HepG2 (cell line): Measurements from ENCODE around the gene SPDYE5.
"Not testable (repeated sequence)": the region's sequence is repeated elsewhere in the genome, so short reads cannot be mapped to it uniquely, and the experiment has no call there.

Source experiments
- CBX2 ChIP-seq, 2 experiments: fragments of 200-600 bp in 1 of 2; sonication (generic); formaldehyde crosslinking in 1 of 2; IDR thresholded peaks; 2 replicates each; pipeline versions ENCODE4 v1.7.0 to v1.8.1; 2018 to 2022; ENCODE audit warnings: low read depth in 2 of 2, low read length in 1 of 2, mild to moderate bottlenecking in 1 of 2, missing genetic modification reagents in 1 of 2
- HDAC6 ChIP-seq: fragments of 200-600 bp; sonication (generic); IDR thresholded peaks from 2 replicates; pipeline ENCODE4 v1.7.0; 2017; ENCODE audit warnings: mild to moderate bottlenecking, antibody characterized with exemption, low read length, low read depth
- RAD21 ChIP-seq: fragments of 450-650 bp; formaldehyde crosslinking; IDR thresholded peaks from 2 replicates; pipeline ENCODE4 v1.5.0; 2020; ENCODE audit warnings: mild to moderate bottlenecking
- RORA ChIP-seq: sonication (generic); formaldehyde crosslinking; IDR thresholded peaks from 2 replicates; pipeline ENCODE4 v1.5.0; 2020; ENCODE audit warnings: mild to moderate bottlenecking, missing genetic modification reagents, moderate library complexity
- ZNF17 ChIP-seq: sonication (generic); formaldehyde crosslinking; IDR thresholded peaks from 2 replicates; pipeline ENCODE4 v1.5.0; 2020; ENCODE audit warnings: mild to moderate bottlenecking, missing genetic modification reagents
- ZNF354B ChIP-seq: sonication (generic); formaldehyde crosslinking; IDR thresholded peaks from 2 replicates; pipeline ENCODE4 v1.8.0; 2022; ENCODE audit warnings: mild to moderate bottlenecking, missing genetic modification reagents
- ZNF720 ChIP-seq: sonication (generic); formaldehyde crosslinking; IDR thresholded peaks from 2 replicates; pipeline ENCODE4 v1.4.0; 2020; ENCODE audit warnings: missing genetic modification reagents

DNA sequence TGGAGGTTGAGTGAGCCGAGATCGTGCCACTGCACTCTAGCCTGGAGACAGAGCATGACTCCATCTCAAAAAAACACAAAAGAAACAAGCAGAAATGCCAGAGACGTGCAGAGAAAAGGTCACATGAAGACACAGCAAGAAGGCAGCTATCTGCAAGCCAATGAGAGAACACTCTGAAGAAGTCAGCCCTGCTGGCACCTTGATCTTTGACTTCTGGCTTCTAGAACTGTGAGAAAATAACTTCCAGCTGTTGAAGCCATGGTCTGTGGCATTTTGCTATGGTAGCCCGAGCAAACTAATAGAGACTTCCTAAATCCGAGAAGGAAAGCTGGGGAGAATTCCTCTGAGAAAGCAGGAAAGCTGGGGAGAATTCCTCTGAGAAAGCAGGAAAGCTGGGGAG is 42.2 kb upstream of the SPDYE5 start:
- not testable (repeated sequence) for TF ChIP-seq ZNF720 (CRISPR knock-in tag); ZNF354B (CRISPR knock-in tag); CBX2 (IDR thresholded peaks at IDR 0.05; ENCODE audit: low read depth, low read length); CBX2 (CRISPR knock-in tag; IDR thresholded peaks at IDR 0.05; ENCODE audit: low read depth); RAD21 (CRISPR knock-in tag); RORA (CRISPR knock-in tag); HDAC6; ZNF17 (CRISPR knock-in tag)
